K562 (cell line): ENCODE results near the gene SF3B1. TPM values are rescaled to one million over a fixed set of nuclear protein-coding genes. Genes with fewer than 3 reads are reported as not detected.
A peak's percentile ranks its signal among the peaks of the same experiment; 100 is the strongest.

Experiments
- CBFA2T3 ChIP-seq: fragments of 450-650 bp; IDR thresholded peaks from 2 replicates; pipeline ENCODE4 v1.6.1; 2017
- CHD2 ChIP-seq: IDR thresholded peaks from 2 replicates; pipeline ENCODE4 v1.6.1; 2011; ENCODE audit warnings: low read depth, low read length
- CREM ChIP-seq: IDR thresholded peaks from 2 replicates; pipeline ENCODE4 v1.6.1; 2014; ENCODE audit warnings: antibody characterized with exemption, low read depth
- DMBX1 ChIP-seq: fragments of 250-450 bp; sonication (Bioruptor Pico); IDR thresholded peaks from 2 replicates; pipeline ENCODE4 v1.8.0; 2022; ENCODE audit warnings: inconsistent platforms, mild to moderate bottlenecking, moderate library complexity, borderline replicate concordance
- DNMT1 ChIP-seq: fragments of 450-650 bp; IDR thresholded peaks from 2 replicates; pipeline ENCODE4 v1.6.1; 2016; ENCODE audit warnings: antibody characterized with exemption, mild to moderate bottlenecking
- SRSF9 ChIP-seq: fragments of 200-400 bp; formaldehyde crosslinking; IDR thresholded peaks from 2 replicates; pipeline ENCODE4 v1.6.1; 2017; ENCODE audit warnings: low read depth, low read length, borderline replicate concordance
- TRIM28 ChIP-seq: fragments of 450-650 bp; IDR thresholded peaks from 2 replicates; pipeline ENCODE4 v1.6.1; 2017
- ZBTB11 ChIP-seq, 3 experiments: fragments of 200-800 bp in 1 of 3; fragments of 250-450 bp in 1 of 3; fragments of 450-650 bp in 1 of 3; sonication (Bioruptor Pico) in 1 of 3; sonication (Bioruptor generic) in 1 of 3; formaldehyde crosslinking in 1 of 3; IDR thresholded peaks; 2 replicates each; pipeline versions ENCODE4 v1.6.1 to v1.8.0; 2016 to 2022; ENCODE audit warnings: mild to moderate bottlenecking in 2 of 3, missing genetic modification characterization in 2 of 3, missing compliant biosample characterization in 1 of 3, moderate library complexity in 1 of 3
- ZNF197 ChIP-seq: fragments of 200-800 bp; sonication (Bioruptor generic); IDR thresholded peaks from 2 replicates; pipeline ENCODE4 v1.6.1; 2016; ENCODE audit warnings: low read depth, missing genetic modification characterization, missing compliant biosample characterization
- ZNF79 ChIP-seq: fragments of 250-450 bp; sonication (Bioruptor Pico); IDR thresholded peaks from 2 replicates; pipeline ENCODE4 v1.4.0; 2020; ENCODE audit warnings: low read depth, mild to moderate bottlenecking, moderate library complexity
- polyA plus RNA-seq, 8 experiments: library from polyadenylated mRNA; depleted of rRNA in 4 of 8; stranded (reverse) in 5 of 8; unstranded in 3 of 8; fragments of >200 nt; fragmentation: Nextera tagmentation in 2 of 8; fragmentation: Illumina TruSeq in 1 of 8; extraction: Ambion mirVana in 2 of 8; extraction: Trizol in 1 of 8; gene quantifications; 2 replicates each; pipeline versions ENCODE4 v1.2.1 to v1.2.3, GENCODE V29; 2011 to 2014; ENCODE audit warnings: inconsistent platforms in 1 of 8, missing spikeins in 1 of 8
- total RNA-seq, 7 experiments: library from RNA; depleted of rRNA in 6 of 7; stranded (reverse); fragments of >200 nt in 6 of 7; fragmentation: Illumina TruSeq in 2 of 7; extraction: Trizol in 2 of 7; gene quantifications; 2 replicates each; pipeline versions ENCODE4 v1.2.1 to v1.2.3, GENCODE V29; 2011 to 2021; ENCODE audit warnings: low replicate concordance in 1 of 7
- TF ChIP-seq, protein P1 (sequence below): fragments of 200-600 bp; sonication (generic); IDR thresholded peaks from one replicate; pipeline ENCODE4 v1.6.1; 2012; ENCODE audit warnings: mild to moderate bottlenecking, low read depth, low read length, inconsistent platforms

The SF3B1 gene
- total and polyA plus RNA-seq, 9 of the 15 experiments (the other 6 are each of a cell fraction or from before 2014, with no cell fraction given), result 96.2 to 377 (median 177) TPM

GRCh38 chr2:197434541-197435513, at the start of gene SF3B1 (continued):
- TF ChIP-seq, protein P1, sequence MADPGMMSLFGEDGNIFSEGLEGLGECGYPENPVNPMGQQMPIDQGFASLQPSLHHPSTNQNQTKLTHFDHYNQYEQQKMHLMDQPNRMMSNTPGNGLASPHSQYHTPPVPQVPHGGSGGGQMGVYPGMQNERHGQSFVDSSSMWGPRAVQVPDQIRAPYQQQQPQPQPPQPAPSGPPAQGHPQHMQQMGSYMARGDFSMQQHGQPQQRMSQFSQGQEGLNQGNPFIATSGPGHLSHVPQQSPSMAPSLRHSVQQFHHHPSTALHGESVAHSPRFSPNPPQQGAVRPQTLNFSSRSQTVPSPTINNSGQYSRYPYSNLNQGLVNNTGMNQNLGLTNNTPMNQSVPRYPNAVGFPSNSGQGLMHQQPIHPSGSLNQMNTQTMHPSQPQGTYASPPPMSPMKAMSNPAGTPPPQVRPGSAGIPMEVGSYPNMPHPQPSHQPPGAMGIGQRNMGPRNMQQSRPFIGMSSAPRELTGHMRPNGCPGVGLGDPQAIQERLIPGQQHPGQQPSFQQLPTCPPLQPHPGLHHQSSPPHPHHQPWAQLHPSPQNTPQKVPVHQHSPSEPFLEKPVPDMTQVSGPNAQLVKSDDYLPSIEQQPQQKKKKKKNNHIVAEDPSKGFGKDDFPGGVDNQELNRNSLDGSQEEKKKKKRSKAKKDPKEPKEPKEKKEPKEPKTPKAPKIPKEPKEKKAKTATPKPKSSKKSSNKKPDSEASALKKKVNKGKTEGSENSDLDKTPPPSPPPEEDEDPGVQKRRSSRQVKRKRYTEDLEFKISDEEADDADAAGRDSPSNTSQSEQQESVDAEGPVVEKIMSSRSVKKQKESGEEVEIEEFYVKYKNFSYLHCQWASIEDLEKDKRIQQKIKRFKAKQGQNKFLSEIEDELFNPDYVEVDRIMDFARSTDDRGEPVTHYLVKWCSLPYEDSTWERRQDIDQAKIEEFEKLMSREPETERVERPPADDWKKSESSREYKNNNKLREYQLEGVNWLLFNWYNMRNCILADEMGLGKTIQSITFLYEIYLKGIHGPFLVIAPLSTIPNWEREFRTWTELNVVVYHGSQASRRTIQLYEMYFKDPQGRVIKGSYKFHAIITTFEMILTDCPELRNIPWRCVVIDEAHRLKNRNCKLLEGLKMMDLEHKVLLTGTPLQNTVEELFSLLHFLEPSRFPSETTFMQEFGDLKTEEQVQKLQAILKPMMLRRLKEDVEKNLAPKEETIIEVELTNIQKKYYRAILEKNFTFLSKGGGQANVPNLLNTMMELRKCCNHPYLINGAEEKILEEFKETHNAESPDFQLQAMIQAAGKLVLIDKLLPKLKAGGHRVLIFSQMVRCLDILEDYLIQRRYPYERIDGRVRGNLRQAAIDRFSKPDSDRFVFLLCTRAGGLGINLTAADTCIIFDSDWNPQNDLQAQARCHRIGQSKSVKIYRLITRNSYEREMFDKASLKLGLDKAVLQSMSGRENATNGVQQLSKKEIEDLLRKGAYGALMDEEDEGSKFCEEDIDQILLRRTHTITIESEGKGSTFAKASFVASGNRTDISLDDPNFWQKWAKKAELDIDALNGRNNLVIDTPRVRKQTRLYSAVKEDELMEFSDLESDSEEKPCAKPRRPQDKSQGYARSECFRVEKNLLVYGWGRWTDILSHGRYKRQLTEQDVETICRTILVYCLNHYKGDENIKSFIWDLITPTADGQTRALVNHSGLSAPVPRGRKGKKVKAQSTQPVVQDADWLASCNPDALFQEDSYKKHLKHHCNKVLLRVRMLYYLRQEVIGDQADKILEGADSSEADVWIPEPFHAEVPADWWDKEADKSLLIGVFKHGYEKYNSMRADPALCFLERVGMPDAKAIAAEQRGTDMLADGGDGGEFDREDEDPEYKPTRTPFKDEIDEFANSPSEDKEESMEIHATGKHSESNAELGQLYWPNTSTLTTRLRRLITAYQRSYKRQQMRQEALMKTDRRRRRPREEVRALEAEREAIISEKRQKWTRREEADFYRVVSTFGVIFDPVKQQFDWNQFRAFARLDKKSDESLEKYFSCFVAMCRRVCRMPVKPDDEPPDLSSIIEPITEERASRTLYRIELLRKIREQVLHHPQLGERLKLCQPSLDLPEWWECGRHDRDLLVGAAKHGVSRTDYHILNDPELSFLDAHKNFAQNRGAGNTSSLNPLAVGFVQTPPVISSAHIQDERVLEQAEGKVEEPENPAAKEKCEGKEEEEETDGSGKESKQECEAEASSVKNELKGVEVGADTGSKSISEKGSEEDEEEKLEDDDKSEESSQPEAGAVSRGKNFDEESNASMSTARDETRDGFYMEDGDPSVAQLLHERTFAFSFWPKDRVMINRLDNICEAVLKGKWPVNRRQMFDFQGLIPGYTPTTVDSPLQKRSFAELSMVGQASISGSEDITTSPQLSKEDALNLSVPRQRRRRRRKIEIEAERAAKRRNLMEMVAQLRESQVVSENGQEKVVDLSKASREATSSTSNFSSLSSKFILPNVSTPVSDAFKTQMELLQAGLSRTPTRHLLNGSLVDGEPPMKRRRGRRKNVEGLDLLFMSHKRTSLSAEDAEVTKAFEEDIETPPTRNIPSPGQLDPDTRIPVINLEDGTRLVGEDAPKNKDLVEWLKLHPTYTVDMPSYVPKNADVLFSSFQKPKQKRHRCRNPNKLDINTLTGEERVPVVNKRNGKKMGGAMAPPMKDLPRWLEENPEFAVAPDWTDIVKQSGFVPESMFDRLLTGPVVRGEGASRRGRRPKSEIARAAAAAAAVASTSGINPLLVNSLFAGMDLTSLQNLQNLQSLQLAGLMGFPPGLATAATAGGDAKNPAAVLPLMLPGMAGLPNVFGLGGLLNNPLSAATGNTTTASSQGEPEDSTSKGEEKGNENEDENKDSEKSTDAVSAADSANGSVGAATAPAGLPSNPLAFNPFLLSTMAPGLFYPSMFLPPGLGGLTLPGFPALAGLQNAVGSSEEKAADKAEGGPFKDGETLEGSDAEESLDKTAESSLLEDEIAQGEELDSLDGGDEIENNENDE, result no peak
- TF ChIP-seq SRSF9 (no peak), ZNF197 (CRISPR knock-in tag) (0 out of 2 replicates have a peak, but pooled peaks have one; percentile 36), CREM (peak; percentile 80), DMBX1 (CRISPR knock-in tag) (no peak), ZBTB11 (CRISPR knock-in tag; IDR thresholded peaks at IDR 0.05) (peak in 1 of 3 experiments; percentile 74; a peak in 2 of 6 replicates), CHD2 (no peak), ZNF79 (no peak), DNMT1 (no peak), TRIM28 (no peak), CBFA2T3 (no peak)
